ENCODE measurements around the gene CSTPP1.

DNA sequence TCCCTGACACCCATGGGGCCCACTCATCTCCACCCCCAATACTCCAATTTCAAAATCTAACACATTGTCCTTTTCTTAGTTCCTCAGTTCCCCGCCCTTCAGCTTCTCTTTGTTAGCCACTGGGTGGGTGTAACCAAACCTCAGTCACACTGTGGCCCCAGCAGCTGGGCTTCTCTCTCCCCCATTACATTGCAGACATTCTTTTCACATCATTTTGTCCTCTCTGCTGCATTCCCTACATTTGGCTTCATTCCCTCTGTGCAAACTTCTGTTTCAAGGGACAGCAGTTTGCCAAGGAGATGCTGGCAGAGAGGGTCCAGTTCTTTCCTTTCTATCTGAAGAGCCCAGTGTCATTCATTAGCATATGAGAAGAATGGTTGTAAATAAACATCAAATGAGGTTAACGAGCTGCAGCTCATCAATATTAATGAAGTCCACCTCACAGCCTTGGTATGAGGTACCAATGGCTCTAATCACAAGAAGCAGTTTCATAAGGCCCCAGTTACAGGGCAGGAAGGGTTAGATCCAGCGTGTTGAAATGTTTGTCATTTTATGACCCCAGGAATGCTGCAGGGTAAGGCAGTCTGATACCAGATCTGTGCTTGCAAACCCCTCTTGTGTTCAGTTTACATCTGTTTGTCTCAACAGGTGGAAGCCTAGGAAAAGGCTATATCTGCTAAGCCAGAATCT is 167.8 kb downstream of the CSTPP1 start:
- TF ChIP-seq YY1 (IDR thresholded peaks at IDR 0.05; ENCODE audit: insufficient read depth, insufficient read length) (no peak), ZNF274 (IDR thresholded peaks at IDR 0.05; ENCODE audit: low read depth, low read length) (no peak)
